Lower lobe of right lung (tissue), 2 donors: ENCODE measurements around the gene RBAK. TPM values are rescaled to one million over a fixed set of nuclear protein-coding genes. Genes with fewer than 3 reads are reported as not detected.
A peak's percentile ranks its signal among the peaks of the same experiment; 100 is the strongest.
"Not testable (repeated sequence)": the region's sequence is repeated elsewhere in the genome, so short reads cannot be mapped to it uniquely, and the experiment has no call there.

ENCODE experiments used
- ATAC-seq, 2 donors: fragments of 200-7000 bp; cut with Tn5 transposase; one replicate each; pipeline ENCODE4 v1.9.1; 2020 to 2022; ENCODE audit warnings: mild to moderate bottlenecking in 2 of 2, moderate library complexity in 2 of 2
- DNase-seq: peaks from one replicate; pipeline ENCODE4 v3.0.0-alpha.2; 2020
- H3K27ac ChIP-seq: fragments of 200-600 bp; one replicate; pipeline ENCODE4 v1.8.0; 2022
- H3K27me3 ChIP-seq: fragments of 200-600 bp; one replicate; pipeline ENCODE4 v1.8.0; 2022; ENCODE audit warnings: low read depth
- H3K36me3 ChIP-seq: fragments of 200-600 bp; one replicate; pipeline ENCODE4 v1.8.0; 2022; ENCODE audit warnings: mild to moderate bottlenecking
- H3K4me1 ChIP-seq: fragments of 200-600 bp; one replicate; pipeline ENCODE4 v1.8.0; 2022
- H3K4me3 ChIP-seq: fragments of 200-600 bp; one replicate; pipeline ENCODE4 v1.8.0; 2022; ENCODE audit warnings: mild to moderate bottlenecking
- H3K9me3 ChIP-seq: fragments of 200-600 bp; one replicate; pipeline ENCODE4 v1.8.0; 2022
- CTCF ChIP-seq: fragments of 200-600 bp; IDR thresholded peaks from one replicate; pipeline ENCODE4 v1.8.0; 2022; ENCODE audit warnings: antibody characterized with exemption, mild to moderate bottlenecking
- intact Hi-C: fragments of 100-400 bp; cut with DNase I; formaldehyde crosslinking; loops from one replicate; pipeline ENCODE4 v1.11.0; 2022
- total RNA-seq: library from RNA; stranded (reverse); fragmentation: NEBNext Ultra II Directional; extraction: Animal tissue kit (Norgen Biotek cat#: 25700); gene quantifications from one replicate; pipeline ENCODE4 v1.2.1, GENCODE V29; 2021
- donor health status: DM: no; HTN: yes; CAD: no; lungs with severe emphysema.

Gene RBAK
- total RNA-seq, 1 donor from 2014 or later = 10.4 TPM

GRCh38 chr7:5027796-5028410, 17.8 kb upstream of the RBAK start:
- H3K27ac ChIP-seq, H3K4me3 ChIP-seq, H3K9me3 ChIP-seq, ATAC-seq, intact Hi-C loops, DNase-seq, H3K27me3 ChIP-seq, H3K36me3 ChIP-seq, H3K4me1 ChIP-seq: not testable (repeated sequence)

- H3K9me3 ChIP-seq, DNase-seq, H3K4me1 ChIP-seq, H3K27ac ChIP-seq, intact Hi-C loops, ATAC-seq, H3K4me3 ChIP-seq, H3K36me3 ChIP-seq, H3K27me3 ChIP-seq: not testable (repeated sequence)
Observed at GRCh38 chr7:5033186-5033585, 12.5 kb upstream of the RBAK start.

- no peak for ATAC-seq
- H3K36me3 ChIP-seq = no peaks in the 10 kb centered on the region
- H3K27me3 ChIP-seq = no peaks in the 10 kb centered on the region
- H3K4me1 ChIP-seq = no peaks in the 10 kb centered on the region
- no peaks in the 10 kb centered on the region for H3K9me3 ChIP-seq
- no peak for TF ChIP-seq CTCF
- no peak overlapping the region for H3K4me3 ChIP-seq
- intact Hi-C loops = no loop called here
- DNase-seq = no peak
- no peak overlapping the region for H3K27ac ChIP-seq
Observed at GRCh38 chr7:5035276-5035675, 10.4 kb upstream of the RBAK start.

- Histone ChIP-seq H3K9me3 (no peaks in the 10 kb centered on the region), H3K4me1 (no peaks in the 10 kb centered on the region), H3K4me3 (no peak overlapping the region), H3K27me3 (no peaks in the 10 kb centered on the region), H3K36me3 (no peaks in the 10 kb centered on the region), H3K27ac (no peak overlapping the region)
- no peak for DNase-seq
- TF ChIP-seq CTCF = no peak
- intact Hi-C loops = no loop called here
- no peak for ATAC-seq
Observed at GRCh38 chr7:5036446-5036845, 9.2 kb upstream of the RBAK start.

- no peaks in the 10 kb centered on the region for H3K27me3 ChIP-seq
- intact Hi-C loops = no loop called here
- no peak overlapping the region for H3K4me3 ChIP-seq
- no peak for TF ChIP-seq CTCF
- no peak for ATAC-seq
- H3K9me3 ChIP-seq = no peaks in the 10 kb centered on the region
- no peak for DNase-seq
- H3K27ac ChIP-seq = no peak overlapping the region
- H3K36me3 ChIP-seq = no peaks in the 10 kb centered on the region
- peaks cover 5% of the 10 kb centered on the region for H3K4me1 ChIP-seq
Observed at GRCh38 chr7:5041047-5041446, 4.6 kb upstream of the RBAK start.

- no peak overlapping the region for H3K27ac ChIP-seq
- no peak for TF ChIP-seq CTCF
- intact Hi-C loops = no loop called here
- ATAC-seq = no peak
- no peaks in the 10 kb centered on the region for H3K9me3 ChIP-seq
- no peaks in the 10 kb centered on the region for H3K36me3 ChIP-seq
- no peaks in the 10 kb centered on the region for H3K27me3 ChIP-seq
- H3K4me3 ChIP-seq = no peak overlapping the region
- H3K4me1 ChIP-seq = peaks cover 5% of the 10 kb centered on the region
- DNase-seq = no peak
Observed at GRCh38 chr7:5043661-5044060, 2.0 kb upstream of the RBAK start.

- H3K4me1 ChIP-seq, H3K9me3 ChIP-seq, H3K27me3 ChIP-seq, DNase-seq, ATAC-seq, intact Hi-C loops: not testable (repeated sequence)
- Histone ChIP-seq H3K4me3 (peak overlapping the region; percentile 91), H3K36me3 (peaks cover 17% of the 10 kb centered on the region), H3K27ac (peak overlapping the region; percentile 85)
Observed at GRCh38 chr7:5046397-5046732, 705 bp downstream of the RBAK start.

GRCh38 chr7:5047127-5047526, 1.5 kb downstream of the RBAK start:
- H3K4me3 ChIP-seq, intact Hi-C loops, DNase-seq, H3K9me3 ChIP-seq, H3K4me1 ChIP-seq, H3K27me3 ChIP-seq, ATAC-seq, H3K27ac ChIP-seq: not testable (repeated sequence)
- peaks cover 17% of the 10 kb centered on the region for H3K36me3 ChIP-seq
